NCI-H510A (cell line): Measurements from ENCODE around the gene ATG4C.

Source experiments
- DNase-seq: peaks from one replicate; lab custom pipeline; 2025; lab: John Stamatoyannopoulos, UW

ATG4C gene

DNA sequence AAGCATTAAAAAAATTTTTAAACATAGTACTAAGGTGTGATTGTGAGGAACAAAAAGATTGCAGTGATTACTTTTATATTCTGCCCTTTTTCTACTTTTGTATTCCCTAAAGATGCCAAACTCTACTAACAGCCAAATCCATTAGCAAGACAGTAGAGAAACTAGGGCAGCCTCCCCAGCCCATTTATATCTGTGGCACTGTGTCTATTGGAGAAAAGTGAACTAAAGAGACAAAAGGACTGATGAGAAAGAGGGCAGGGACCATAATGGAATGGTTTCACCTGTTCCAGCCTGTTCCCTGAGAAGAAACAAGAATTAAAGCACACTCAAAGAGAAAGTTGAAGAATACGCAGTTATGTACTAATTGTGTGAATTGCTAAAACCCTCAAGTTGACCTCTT is 56.6 kb downstream of the ATG4C start:
- DNase-seq = no peak

DNA sequence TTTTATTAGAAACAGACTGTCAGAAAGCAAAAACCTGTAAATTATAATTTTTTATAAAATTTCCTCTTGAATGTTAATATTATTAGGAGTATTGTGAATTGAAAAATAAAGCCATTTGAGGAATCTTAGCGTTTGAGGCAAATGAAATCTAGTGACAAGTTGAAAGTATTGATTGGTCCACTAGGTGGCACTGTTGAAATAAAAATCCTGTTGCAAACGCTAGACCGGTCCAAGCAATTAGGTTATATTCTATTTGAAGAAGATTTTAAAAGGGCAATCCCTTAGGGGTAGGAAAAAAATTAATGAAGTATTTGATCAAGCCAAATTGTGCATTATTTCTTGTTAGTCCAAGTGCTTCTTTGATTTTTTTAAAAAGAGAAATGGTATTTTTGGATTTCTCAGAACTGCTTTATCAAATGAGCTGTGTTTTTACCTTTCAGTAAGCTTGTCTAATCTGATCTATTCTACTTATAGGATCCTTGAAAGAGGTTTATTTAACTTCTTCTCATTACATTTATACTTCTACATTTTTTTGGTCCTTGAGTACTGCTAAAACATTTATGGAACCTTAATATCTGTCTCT is 57.7 kb downstream of the ATG4C start:
- peak; percentile 14 for DNase-seq

DNA sequence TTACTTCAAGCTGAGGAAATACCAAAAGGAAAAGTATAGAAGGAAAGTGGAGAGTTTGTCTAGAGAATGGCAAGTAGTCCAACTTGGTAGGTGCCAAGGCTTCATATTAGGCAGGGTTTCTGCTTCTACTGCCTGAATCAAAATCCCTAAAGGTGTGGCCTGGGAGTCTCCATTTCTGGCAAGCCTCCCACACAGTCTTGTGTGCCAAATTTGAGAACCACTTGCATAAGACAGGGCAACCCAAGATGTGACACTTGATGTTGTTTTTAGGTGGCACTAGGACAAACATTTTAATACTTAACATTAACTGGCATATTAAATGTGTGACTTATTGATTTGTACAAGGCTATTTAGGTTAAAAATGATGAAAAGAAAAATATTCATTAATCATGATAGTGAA is 60.1 kb downstream of the ATG4C start:
- no peak for DNase-seq

DNA sequence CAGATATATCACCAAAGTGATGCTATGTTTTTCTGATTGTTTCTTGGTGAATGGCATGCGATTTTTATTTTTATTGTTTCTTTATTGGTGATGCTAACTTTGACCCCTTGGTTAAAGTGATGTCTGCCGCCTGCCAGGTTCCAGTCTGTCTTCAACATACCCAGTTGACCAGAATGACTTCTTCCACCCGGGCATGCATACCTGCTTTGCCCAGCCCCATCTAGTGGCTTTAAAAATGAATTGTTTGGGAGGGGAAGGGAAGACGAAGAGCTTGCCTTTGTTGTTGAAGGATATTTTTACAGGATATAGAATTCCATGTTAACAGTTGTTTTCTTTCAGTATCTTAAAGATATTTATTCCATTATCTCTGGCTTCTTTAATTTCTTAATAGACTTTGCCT is 65.1 kb downstream of the ATG4C start:
- DNase-seq = no peak

GRCh38 chr1:62852253-62852652 is 68.3 kb downstream of the ATG4C start:
- DNase-seq = no peak

DNA sequence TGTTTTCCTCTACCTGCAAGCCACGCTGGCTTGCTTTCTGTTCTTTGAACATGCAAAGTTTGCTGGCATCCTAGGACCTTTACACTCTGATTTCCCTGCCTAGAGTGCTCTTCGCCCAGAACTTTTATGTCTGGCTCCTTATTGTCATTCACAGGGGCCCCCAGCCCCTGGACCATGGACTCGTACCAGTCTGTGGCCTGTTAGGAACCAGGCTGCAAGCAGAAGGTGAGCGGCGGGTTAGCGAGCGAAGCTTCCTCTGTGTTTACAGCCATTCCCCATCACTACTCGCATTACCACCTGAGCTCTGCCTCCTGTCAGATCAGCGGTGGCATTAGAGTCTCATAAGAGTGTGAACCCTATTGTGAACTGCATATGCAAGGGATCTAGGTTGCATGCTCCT is 73.0 kb downstream of the ATG4C start:
- DNase-seq = no peak

GRCh38 chr1:62869217-62869754 is 85.4 kb downstream of the ATG4C start:
- DNase-seq = no peak

- no peak for DNase-seq
These were observed 86.2 kb downstream of the ATG4C start for GRCh38 chr1:62870148-62870547.

DNA sequence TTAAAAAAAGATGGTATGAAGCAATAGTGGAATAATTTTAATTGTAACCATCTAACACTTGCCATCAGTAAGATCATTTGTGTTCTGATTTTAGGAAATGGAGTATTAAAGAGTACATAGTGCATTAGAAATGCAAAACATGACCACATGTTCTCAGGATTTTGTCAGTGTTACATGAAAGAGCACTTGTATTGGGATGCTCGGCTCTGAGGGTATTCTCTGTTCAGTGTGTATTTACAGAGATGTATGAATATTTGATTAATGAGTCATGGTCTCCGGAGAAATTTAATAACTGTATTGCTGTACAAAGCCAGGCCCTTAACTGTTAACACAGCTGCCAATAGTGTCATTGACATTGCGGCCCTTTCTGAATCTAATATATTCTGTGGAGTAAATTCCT is 91.7 kb downstream of the ATG4C start:
- DNase-seq = no peak

DNA sequence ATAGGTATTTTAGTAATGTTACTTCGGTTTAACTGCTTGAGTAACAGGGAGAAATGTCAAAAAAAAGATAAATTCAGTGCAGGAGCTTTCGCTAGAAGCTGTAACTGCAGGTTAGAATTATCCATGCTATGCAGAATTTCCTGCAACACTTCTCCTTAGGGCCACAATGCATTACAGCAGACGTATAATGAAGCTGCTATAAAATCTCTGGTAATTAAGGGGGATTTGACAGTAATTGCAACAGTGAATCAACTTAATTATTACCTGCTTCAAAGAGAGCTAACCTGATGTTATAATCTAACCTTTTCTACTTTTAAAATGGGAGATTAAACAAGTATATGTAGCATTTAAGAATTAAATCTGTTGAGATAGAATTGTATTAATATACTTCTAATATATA is 92.6 kb downstream of the ATG4C start:
- DNase-seq = no peak

GRCh38 chr1:62877579-62877978 is 93.6 kb downstream of the ATG4C start:
- no peak for DNase-seq

- DNase-seq = no peak
These were observed 96.0 kb downstream of the ATG4C start for GRCh38 chr1:62879962-62880361.

DNA sequence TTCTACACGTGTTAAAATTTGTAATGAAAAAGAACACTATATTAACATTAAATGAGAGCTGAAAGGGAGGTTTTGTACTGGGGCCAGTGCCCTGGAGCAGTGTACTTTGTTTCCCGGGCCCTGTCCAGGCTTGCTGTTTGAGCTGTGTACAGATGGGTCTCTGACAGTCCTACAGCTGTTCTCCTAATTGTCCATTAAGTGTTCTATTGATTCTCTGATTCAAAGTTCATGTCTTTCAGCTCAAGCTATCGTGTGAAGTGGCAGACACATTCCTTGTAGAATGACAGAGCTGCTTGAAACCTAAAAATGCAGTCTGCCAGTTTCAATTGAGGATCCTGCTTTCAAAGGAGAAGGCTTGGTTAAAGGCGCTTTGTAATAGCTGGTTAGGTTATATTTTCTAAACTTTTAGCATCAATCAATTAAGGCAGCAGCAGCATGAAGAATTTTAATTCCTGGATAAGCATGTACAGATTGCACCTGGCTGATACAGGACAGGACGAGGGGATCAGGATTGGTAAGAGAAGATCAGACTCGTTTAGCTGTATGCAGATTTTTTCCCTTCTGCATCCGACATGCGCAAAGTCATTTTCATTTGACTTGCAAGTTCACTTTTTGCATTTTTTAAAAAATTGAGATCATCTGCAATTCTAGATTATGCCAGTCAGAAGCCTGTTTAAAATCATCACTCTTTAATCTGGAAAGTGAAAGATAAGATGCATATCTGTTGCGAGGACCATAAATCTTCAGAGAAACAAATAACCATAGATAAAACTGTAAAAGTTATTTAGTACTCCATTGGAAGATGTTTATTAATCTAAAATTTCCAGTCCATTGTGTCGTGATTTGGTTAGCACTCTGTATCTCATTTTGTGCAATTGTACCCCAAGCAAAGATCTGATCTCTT is 98.5 kb downstream of the ATG4C start:
- no peak for DNase-seq

GRCh38 chr1:62884156-62884740 is 100.3 kb downstream of the ATG4C start:
- no peak for DNase-seq

- DNase-seq = no peak
These were observed 104.0 kb downstream of the ATG4C start for GRCh38 chr1:62887799-62888507.

DNA sequence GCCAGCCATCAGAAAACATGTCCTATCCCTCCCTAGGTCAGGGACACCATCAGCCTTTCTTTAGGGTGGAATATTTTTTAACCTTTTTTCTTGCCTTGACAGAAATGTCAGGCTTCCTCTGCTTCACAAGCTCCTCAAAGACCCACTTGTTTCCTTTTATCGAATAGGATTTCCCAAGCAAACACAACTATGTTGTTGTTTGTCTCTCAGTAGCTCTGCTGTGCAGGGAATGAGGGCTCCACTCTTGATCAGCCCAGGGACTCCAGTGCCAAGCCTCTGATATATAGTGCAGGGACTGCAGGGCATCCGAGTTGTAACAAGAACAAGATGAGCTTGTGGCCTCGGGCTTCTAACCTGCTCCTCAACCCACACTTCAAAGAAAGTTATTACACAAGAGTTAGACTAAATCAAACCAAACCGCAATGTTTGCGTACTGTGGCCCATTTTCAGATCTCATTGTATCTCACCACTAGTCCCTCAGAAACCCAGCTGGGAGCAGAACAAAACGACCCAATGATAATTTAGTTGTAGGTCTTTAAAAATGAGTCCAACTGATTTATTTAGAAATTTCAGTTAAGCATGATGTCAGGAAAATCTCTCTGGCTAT is 108.1 kb downstream of the ATG4C start:
- no peak for DNase-seq

DNA sequence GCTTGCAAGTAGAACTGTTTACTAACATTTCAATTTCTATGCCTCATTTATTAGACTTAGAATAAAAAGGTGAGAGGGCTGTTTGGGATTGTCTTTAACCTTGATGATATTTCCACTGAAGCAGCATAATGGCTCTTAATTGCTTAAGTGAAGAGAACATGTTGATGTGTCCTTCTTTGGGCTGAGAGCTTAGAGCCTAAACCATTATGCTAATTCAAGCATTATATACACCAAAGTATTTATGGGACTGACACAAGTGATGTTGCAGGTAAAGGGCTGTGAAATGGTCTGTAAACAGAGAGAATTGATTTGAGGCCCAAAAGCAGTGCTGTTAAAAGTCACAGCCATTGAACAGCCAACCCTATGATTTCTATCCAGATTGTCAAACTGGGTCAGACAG is 113.9 kb downstream of the ATG4C start:
- DNase-seq = no peak

DNA sequence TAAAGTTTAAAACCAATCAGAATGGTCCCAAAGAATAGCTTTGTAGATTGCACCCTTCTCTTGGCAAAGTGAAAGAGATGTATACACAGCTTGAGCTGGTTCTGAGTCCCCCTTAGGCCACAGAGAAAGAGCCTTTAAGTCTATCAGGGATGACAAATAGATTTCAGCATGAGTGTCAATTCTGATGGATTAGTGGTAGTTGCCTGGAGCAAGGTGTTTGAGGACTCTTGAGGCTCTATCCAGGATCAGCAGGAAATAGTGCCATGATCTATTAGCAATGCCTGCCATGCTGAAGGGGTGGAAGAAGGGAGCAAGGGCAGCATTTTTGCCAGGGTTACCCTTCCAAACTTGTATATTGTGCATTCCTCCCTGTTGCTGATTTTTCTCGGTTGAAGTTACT is 116.6 kb downstream of the ATG4C start:
- no peak for DNase-seq

DNA sequence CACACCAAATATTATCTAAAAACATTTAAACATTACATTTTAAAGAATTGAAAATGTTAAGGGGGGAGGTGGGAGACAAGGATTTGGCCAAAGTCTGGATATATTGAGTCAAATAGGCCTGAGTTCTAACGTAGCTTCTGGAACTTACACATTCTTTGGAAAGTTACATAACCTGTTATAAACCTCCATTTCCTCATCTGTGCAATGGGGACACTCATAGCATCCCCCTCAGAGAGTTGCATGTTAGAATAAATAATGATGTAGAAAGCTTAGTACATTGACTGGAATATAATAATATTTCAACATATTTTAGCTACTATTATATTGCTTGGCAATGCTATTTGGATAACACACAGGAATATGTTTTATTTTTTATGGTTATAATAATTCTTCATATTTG is 117.7 kb downstream of the ATG4C start:
- DNase-seq = no peak

GRCh38 chr1:62903522-62903921 is 119.6 kb downstream of the ATG4C start:
- no peak for DNase-seq

GRCh38 chr1:62903982-62904855 is 120.3 kb downstream of the ATG4C start:
- DNase-seq = no peak
